Mesendoderm (in vitro differentiated cells): ENCODE results near the gene CADM2.
A peak's percentile ranks its signal among the peaks of the same experiment; 100 is the strongest.

Source experiments
- DNase-seq: peaks from one replicate; pipeline ENCODE4 v3.0.0; 2013
- H2AK5ac ChIP-seq: 2 replicates; pipeline ENCODE4 v1.6.1; 2013; ENCODE audit warnings: low read length, inconsistent platforms
- H2BK120ac ChIP-seq: 2 replicates; pipeline ENCODE4 v1.6.1; 2013; ENCODE audit warnings: low read depth, mild to moderate bottlenecking, low read length, moderate library complexity, mixed read lengths
- H2BK15ac ChIP-seq: replicated peaks from 2 replicates; pipeline ENCODE4 v1.6.1; 2013; ENCODE audit warnings: low read depth, mild to moderate bottlenecking, moderate library complexity
- H2BK5ac ChIP-seq: 2 replicates; pipeline ENCODE4 v1.6.1; 2013; ENCODE audit warnings: low read length, inconsistent platforms
- H3K18ac ChIP-seq: 2 replicates; pipeline ENCODE4 v1.6.1; 2013; ENCODE audit warnings: mild to moderate bottlenecking, low read length, mixed read lengths
- H3K23ac ChIP-seq: one replicate; pipeline ENCODE4 v1.6.1; 2013; ENCODE audit warnings: low read length
- H3K27ac ChIP-seq: 2 replicates; pipeline ENCODE4 v1.5.1; 2013; ENCODE audit warnings: low read depth, mild to moderate bottlenecking, inconsistent platforms, low read length, moderate library complexity
- H3K27me3 ChIP-seq: 2 replicates; pipeline ENCODE4 v1.6.1; 2013; ENCODE audit warnings: low read length, control low read depth, mild to moderate bottlenecking, inconsistent platforms; ENCODE audit not compliant: insufficient read depth, poor library complexity
- H3K36me3 ChIP-seq: 2 replicates; pipeline ENCODE4 v1.6.1; 2013; ENCODE audit warnings: low read length, inconsistent platforms; ENCODE audit not compliant: control insufficient read depth, insufficient read depth
- H3K4ac ChIP-seq: one replicate; pipeline ENCODE4 v1.6.1; 2013; ENCODE audit warnings: low read depth, mild to moderate bottlenecking, low read length, moderate library complexity
- H3K4me1 ChIP-seq: 2 replicates; pipeline ENCODE4 v1.6.1; 2013; ENCODE audit warnings: low read depth, low read length, inconsistent platforms; ENCODE audit not compliant: control insufficient read depth
- H3K4me2 ChIP-seq: 2 replicates; pipeline ENCODE4 v1.6.1; 2013; ENCODE audit warnings: low read length
- H3K4me3 ChIP-seq: 2 replicates; pipeline ENCODE4 v1.5.1; 2013; ENCODE audit warnings: mild to moderate bottlenecking, low read length
- H3K56ac ChIP-seq: one replicate; pipeline ENCODE4 v1.6.1; 2013; ENCODE audit warnings: low read length
- H3K79me1 ChIP-seq: 2 replicates; pipeline ENCODE4 v1.6.1; 2013; ENCODE audit warnings: low read length, inconsistent platforms
- H3K79me2 ChIP-seq: 2 replicates; pipeline ENCODE4 v1.6.1; 2013; ENCODE audit warnings: mild to moderate bottlenecking, low read length; ENCODE audit not compliant: control insufficient read depth, insufficient read depth
- H3K9ac ChIP-seq: 2 replicates; pipeline ENCODE4 v1.6.1; 2013; ENCODE audit warnings: low read length, inconsistent platforms
- H4K5ac ChIP-seq: one replicate; pipeline ENCODE4 v1.6.1; 2013; ENCODE audit warnings: low read length
- H4K8ac ChIP-seq: one replicate; pipeline ENCODE4 v1.6.1; 2013; ENCODE audit warnings: low read depth, mild to moderate bottlenecking, control low read depth, low read length, moderate library complexity
- WGBS: extraction: QIAGEN DNeasy Blood & Tissue Kit; methylation state at CpG from one replicate; pipeline ENCODE4 v1.1.7; 2013; ENCODE audit warnings: low lambda C conversion rate, missing lambda C conversion rate; ENCODE audit not compliant: insufficient coverage; ENCODE audit errors: extremely low coverage; 5-methylcytosine and 5-hydroxymethylcytosine counted together

The CADM2 gene

GRCh38 chr3:85037203-85037602, 78.4 kb downstream of the CADM2 start:
- no peak for DNase-seq
- no peaks in the 10 kb centered on the region for H3K36me3 ChIP-seq
- no peak overlapping the region for H3K4me2 ChIP-seq
- H3K27ac ChIP-seq, result no peak overlapping the region
- no peak overlapping the region for H4K5ac ChIP-seq
- no peak overlapping the region for H3K9ac ChIP-seq
- no peak overlapping the region for H3K4ac ChIP-seq
- no peak overlapping the region for H3K56ac ChIP-seq
- no peak overlapping the region for H2BK5ac ChIP-seq
- no peak overlapping the region for H3K18ac ChIP-seq
- no peak overlapping the region for H3K4me3 ChIP-seq
- H2AK5ac ChIP-seq, result no peak overlapping the region
- WGBS, result no CpG with 5 or more reads among the region's 2 CpGs
- no peak overlapping the region for H2BK120ac ChIP-seq
- H4K8ac ChIP-seq, result no peak overlapping the region
- no peaks in the 10 kb centered on the region for H3K79me2 ChIP-seq
- H3K27me3 ChIP-seq, result no peaks in the 10 kb centered on the region
- H3K23ac ChIP-seq, result no peak overlapping the region
- H3K4me1 ChIP-seq, result no peaks in the 10 kb centered on the region
- no peaks in the 10 kb centered on the region for H3K79me1 ChIP-seq
- H2BK15ac ChIP-seq, result no peak overlapping the region

GRCh38 chr3:85041001-85041400, 82.2 kb downstream of the CADM2 start:
- H3K79me1 ChIP-seq, result no peaks in the 10 kb centered on the region

GRCh38 chr3:85041562-85042055, 82.8 kb downstream of the CADM2 start:
- no peak overlapping the region for H2BK120ac ChIP-seq
- no peak overlapping the region for H3K56ac ChIP-seq
- no peak for DNase-seq
- H2BK5ac ChIP-seq, result no peak overlapping the region
- no peaks in the 10 kb centered on the region for H3K79me2 ChIP-seq
- H3K79me1 ChIP-seq, result no peaks in the 10 kb centered on the region
- no peak overlapping the region for H2AK5ac ChIP-seq
- no peak overlapping the region for H3K18ac ChIP-seq
- no CpG with 5 or more reads among the region's 2 CpGs for WGBS
- H3K27me3 ChIP-seq, result no peaks in the 10 kb centered on the region
- H4K8ac ChIP-seq, result peak overlapping the region; percentile 66
- H3K4me2 ChIP-seq, result no peak overlapping the region
- no peak overlapping the region for H3K23ac ChIP-seq
- H3K4me3 ChIP-seq, result no peak overlapping the region
- H3K27ac ChIP-seq, result no peak overlapping the region
- H3K9ac ChIP-seq, result no peak overlapping the region
- no peaks in the 10 kb centered on the region for H3K36me3 ChIP-seq
- H3K4ac ChIP-seq, result no peak overlapping the region
- H4K5ac ChIP-seq, result no peak overlapping the region
- H3K4me1 ChIP-seq, result no peaks in the 10 kb centered on the region
- no peak overlapping the region for H2BK15ac ChIP-seq

More at GRCh38 chr3:85041001-85041400, 82.2 kb downstream of the CADM2 start:
- Histone ChIP-seq H3K79me2 (no peaks in the 10 kb centered on the region), H4K5ac (no peak overlapping the region), H3K4me3 (no peak overlapping the region), H3K23ac (no peak overlapping the region), H2AK5ac (no peak overlapping the region), H3K18ac (no peak overlapping the region), H3K56ac (no peak overlapping the region), H3K4me1 (no peaks in the 10 kb centered on the region), H3K4me2 (no peak overlapping the region), H3K4ac (no peak overlapping the region), H3K9ac (no peak overlapping the region), H2BK5ac (no peak overlapping the region), H3K27ac (no peak overlapping the region), H3K36me3 (no peaks in the 10 kb centered on the region), H2BK15ac (no peak overlapping the region), H2BK120ac (no peak overlapping the region), H4K8ac (no peak overlapping the region), H3K27me3 (no peaks in the 10 kb centered on the region)
- WGBS, result 100% methylated on average over 1 of the region's 4 CpGs
- no peak for DNase-seq

- H4K5ac ChIP-seq, result no peak overlapping the region
- H3K56ac ChIP-seq, result no peak overlapping the region
- no CpG with 5 or more reads among the region's 4 CpGs for WGBS
- no peaks in the 10 kb centered on the region for H3K79me2 ChIP-seq
- H3K79me1 ChIP-seq, result no peaks in the 10 kb centered on the region
- H3K18ac ChIP-seq, result no peak overlapping the region
- H2BK5ac ChIP-seq, result no peak overlapping the region
- H3K27ac ChIP-seq, result no peak overlapping the region
- no peak overlapping the region for H2AK5ac ChIP-seq
- no peak overlapping the region for H3K4ac ChIP-seq
- H3K9ac ChIP-seq, result no peak overlapping the region
- H3K36me3 ChIP-seq, result no peaks in the 10 kb centered on the region
- no peaks in the 10 kb centered on the region for H3K4me1 ChIP-seq
- no peak overlapping the region for H4K8ac ChIP-seq
- no peak for DNase-seq
- H2BK120ac ChIP-seq, result no peak overlapping the region
- no peaks in the 10 kb centered on the region for H3K27me3 ChIP-seq
- H3K4me2 ChIP-seq, result no peak overlapping the region
- no peak overlapping the region for H2BK15ac ChIP-seq
- no peak overlapping the region for H3K23ac ChIP-seq
- no peak overlapping the region for H3K4me3 ChIP-seq
Observed at GRCh38 chr3:85050821-85051220, 92.0 kb downstream of the CADM2 start.

- Histone ChIP-seq H3K4ac (no peak overlapping the region), H3K4me3 (no peak overlapping the region), H3K4me2 (no peak overlapping the region), H3K18ac (no peak overlapping the region), H2AK5ac (no peak overlapping the region), H3K56ac (no peak overlapping the region), H2BK120ac (no peak overlapping the region), H3K4me1 (no peaks in the 10 kb centered on the region), H3K23ac (no peak overlapping the region), H2BK15ac (no peak overlapping the region), H4K5ac (no peak overlapping the region), H2BK5ac (no peak overlapping the region), H3K27me3 (no peaks in the 10 kb centered on the region), H3K27ac (no peak overlapping the region), H3K79me2 (no peaks in the 10 kb centered on the region), H4K8ac (no peak overlapping the region), H3K9ac (no peak overlapping the region), H3K79me1 (no peaks in the 10 kb centered on the region), H3K36me3 (no peaks in the 10 kb centered on the region)
- WGBS, result no CpG with 5 or more reads among the region's 1 CpG
- no peak for DNase-seq
Observed at GRCh38 chr3:85051786-85052185, 93.0 kb downstream of the CADM2 start.

GRCh38 chr3:85053626-85054025, 94.8 kb downstream of the CADM2 start:
- Histone ChIP-seq H3K4ac (no peak overlapping the region), H3K4me1 (no peaks in the 10 kb centered on the region), H3K23ac (no peak overlapping the region), H4K8ac (no peak overlapping the region), H3K36me3 (no peaks in the 10 kb centered on the region), H3K79me1 (no peaks in the 10 kb centered on the region), H2BK5ac (no peak overlapping the region), H3K4me2 (no peak overlapping the region), H2AK5ac (no peak overlapping the region), H3K56ac (no peak overlapping the region), H3K27me3 (no peaks in the 10 kb centered on the region), H3K18ac (no peak overlapping the region), H3K4me3 (no peak overlapping the region), H3K27ac (no peak overlapping the region), H3K9ac (no peak overlapping the region), H2BK120ac (no peak overlapping the region), H3K79me2 (no peaks in the 10 kb centered on the region), H2BK15ac (no peak overlapping the region), H4K5ac (no peak overlapping the region)
- no CpG with 5 or more reads among the region's 1 CpG for WGBS
- no peak for DNase-seq
